ENCODE measurements around the gene GRPEL2.
"Not testable (repeated sequence)": the region's sequence is repeated elsewhere in the genome, so short reads cannot be mapped to it uniquely, and the experiment has no call there.

The GRPEL2 gene

GRCh38 chr5:149398747-149399266, 53.5 kb downstream of the GRPEL2 start:
- DNase-seq (ENCODE audit: low spot score) = not testable (repeated sequence)

GRCh38 chr5:149399775-149400174, 54.5 kb downstream of the GRPEL2 start:
- no peak for DNase-seq (ENCODE audit: low spot score)

- no peak for DNase-seq (ENCODE audit: low spot score)
These were observed 55.0 kb downstream of the GRPEL2 start for GRCh38 chr5:149400304-149400703.

- DNase-seq (ENCODE audit: low spot score) = no peak
These were observed 55.8 kb downstream of the GRPEL2 start for GRCh38 chr5:149401051-149401450.

GRCh38 chr5:149402291-149402690, 57.0 kb downstream of the GRPEL2 start:
- no peak for DNase-seq (ENCODE audit: low spot score)

Measured in AG08396 (cell line).